Gastrocnemius medialis (tissue), 4 donors: ENCODE data around the gene AADACL3.

Source experiments
- CTCF ChIP-seq, 5 experiments: fragments of 450-650 bp in 3 of 5; fragments of 200-600 bp in 2 of 5; sonication (generic) in 2 of 5; IDR thresholded peaks in 4 of 5; conservative IDR thresholded peaks in 1 of 5; 1 replicate in 4 of 5; 2 replicates in 1 of 5; pipeline ENCODE4 v1.5.1; 2016 to 2019; ENCODE audit warnings: antibody characterized with exemption in 5 of 5, mild to moderate bottlenecking in 3 of 5, moderate library complexity in 3 of 5
- POLR2A ChIP-seq, 2 donors: fragments of 450-650 bp; IDR thresholded peaks; one replicate each; pipeline ENCODE4 v1.6.1; 2017; ENCODE audit warnings: antibody characterized with exemption in 2 of 2, mild to moderate bottlenecking in 2 of 2, moderate library complexity in 2 of 2

GRCh38 chr1:12678350-12678749 is 37.6 kb upstream of the AADACL3 start:
- no peak for TF ChIP-seq POLR2A (IDR thresholded peaks at IDR 0.05)
- TF ChIP-seq CTCF (IDR thresholded peaks at IDR 0.05 in 4 of 5, conservative IDR thresholded peaks at IDR 0.05 in 1 of 5): no peak
